ENCODE results near the gene DGCR8. TPM values are rescaled to one million over a fixed set of nuclear protein-coding genes. Genes with fewer than 3 reads are reported as not detected.

DGCR8 gene
- total and polyA plus RNA-seq, 2 of the 4 experiments (the other 2 are of a cell fraction): 16.7 to 25.3 TPM

- Histone ChIP-seq H3K79me1 (ENCODE audit: low read depth in 1 of 2, low read length in 2 of 2) (peaks cover 17 to 51% of the 10 kb centered on the region in 2 experiments), H4K91ac (ENCODE audit: insufficient read depth, low read depth, low read length) (no peak overlapping the region), H2AFZ (replicated peaks; ENCODE audit: low read length, poor library complexity) (no peak overlapping the region), H3K4me2 (ENCODE audit: low read depth, low read length) (no peak overlapping the region), H3K9ac (ENCODE audit: low read depth, low read length) (no peak overlapping the region), H3K23ac (ENCODE audit: low read depth, low read length) (no peak overlapping the region), H2AK5ac (ENCODE audit: low read depth, low read length) (no peak overlapping the region), H3K18ac (ENCODE audit: low read depth, low read length) (no peak overlapping the region), H3K14ac (replicated peaks; ENCODE audit: low read depth, low read length) (no peak overlapping the region), H4K5ac (ENCODE audit: low read depth, low read length) (no peak overlapping the region), H3K9me1 (ENCODE audit: insufficient read depth, low read length) (no peaks in the 10 kb centered on the region), H2BK120ac (ENCODE audit: low read depth, low read length) (no peak overlapping the region), H3K27ac (ENCODE audit: insufficient read depth, low read length) (no peak overlapping the region), H2BK15ac (ENCODE audit: low read depth, low read length) (no peak overlapping the region), H2BK20ac (ENCODE audit: low read depth, low read length) (no peak overlapping the region), H3K27me3 (ENCODE audit: control insufficient read depth, insufficient read depth, low read length) (no peaks in the 10 kb centered on the region), H2AK9ac (replicated peaks; ENCODE audit: low read depth, low read length, poor library complexity) (no peak overlapping the region), H4K20me1 (ENCODE audit: insufficient read depth, low read length) (peaks cover 61% of the 10 kb centered on the region), H3K4me3 (ENCODE audit: insufficient read depth, low read depth, low read length) (no peak overlapping the region), H4K8ac (ENCODE audit: low read depth in 2 of 2, low read length in 2 of 2) (no peak overlapping the region), H3K9me3 (ENCODE audit: control insufficient read depth, insufficient read depth, low read length) (no peaks in the 10 kb centered on the region), H2BK5ac (ENCODE audit: low read depth, low read length, poor library complexity, severe bottlenecking) (no peak overlapping the region), H3K56ac (ENCODE audit: extremely low read depth, insufficient read depth, low read length) (no peak overlapping the region), H3K36me3 (ENCODE audit: control insufficient read depth, insufficient read depth, low read length) (peaks cover 76% of the 10 kb centered on the region), H3K4ac (ENCODE audit: low read depth, low read length) (no peak overlapping the region), H3K4me1 (ENCODE audit: control insufficient read depth, insufficient read depth, low read length) (no peaks in the 10 kb centered on the region)
- POLR2A ChIA-PET (ENCODE audit: unreplicated experiment): no interaction called here
- in situ Hi-C loops (cut with MboI; ENCODE audit: low sequenced_read_pairs): no loop called here
- intact Hi-C loops (cut with micrococcal nuclease): no loop called here
- TF ChIP-seq RFX5 (IDR thresholded peaks at IDR 0.05; ENCODE audit: low read depth, low read length) (no peak), SMC3 (IDR thresholded peaks at IDR 0.05; ENCODE audit: low read depth, low read length) (no peak), RCOR1 (IDR thresholded peaks at IDR 0.05; ENCODE audit: insufficient replicate concordance, low read length) (no peak), CEBPB (IDR thresholded peaks at IDR 0.05; ENCODE audit: low read depth, low read length) (no peak), MXI1 (IDR thresholded peaks at IDR 0.05; ENCODE audit: borderline replicate concordance, low read depth, low read length) (no peak), MAZ (IDR thresholded peaks at IDR 0.05; ENCODE audit: borderline replicate concordance, low read depth, low read length) (no peak), RAD21 (IDR thresholded peaks at IDR 0.05; ENCODE audit: low read length) (no peak), MAFK (IDR thresholded peaks at IDR 0.05; ENCODE audit: low read depth, low read length) (no peak), ELK1 (IDR thresholded peaks at IDR 0.05; ENCODE audit: borderline replicate concordance, low read depth, low read length) (no peak), CHD1 (IDR thresholded peaks at IDR 0.05; ENCODE audit: low read depth, low read length) (no peak), NFE2L2 (IDR thresholded peaks at IDR 0.05; ENCODE audit: low read depth, low read length) (no peak), POLR2A (IDR thresholded peaks at IDR 0.05; ENCODE audit: low read depth, low read length) (no peak), FOS (IDR thresholded peaks at IDR 0.05; ENCODE audit: low read depth, low read length) (no peak), BHLHE40 (IDR thresholded peaks at IDR 0.05; ENCODE audit: low read depth, low read length) (no peak)
- TF ChIP-seq, protein P1, sequence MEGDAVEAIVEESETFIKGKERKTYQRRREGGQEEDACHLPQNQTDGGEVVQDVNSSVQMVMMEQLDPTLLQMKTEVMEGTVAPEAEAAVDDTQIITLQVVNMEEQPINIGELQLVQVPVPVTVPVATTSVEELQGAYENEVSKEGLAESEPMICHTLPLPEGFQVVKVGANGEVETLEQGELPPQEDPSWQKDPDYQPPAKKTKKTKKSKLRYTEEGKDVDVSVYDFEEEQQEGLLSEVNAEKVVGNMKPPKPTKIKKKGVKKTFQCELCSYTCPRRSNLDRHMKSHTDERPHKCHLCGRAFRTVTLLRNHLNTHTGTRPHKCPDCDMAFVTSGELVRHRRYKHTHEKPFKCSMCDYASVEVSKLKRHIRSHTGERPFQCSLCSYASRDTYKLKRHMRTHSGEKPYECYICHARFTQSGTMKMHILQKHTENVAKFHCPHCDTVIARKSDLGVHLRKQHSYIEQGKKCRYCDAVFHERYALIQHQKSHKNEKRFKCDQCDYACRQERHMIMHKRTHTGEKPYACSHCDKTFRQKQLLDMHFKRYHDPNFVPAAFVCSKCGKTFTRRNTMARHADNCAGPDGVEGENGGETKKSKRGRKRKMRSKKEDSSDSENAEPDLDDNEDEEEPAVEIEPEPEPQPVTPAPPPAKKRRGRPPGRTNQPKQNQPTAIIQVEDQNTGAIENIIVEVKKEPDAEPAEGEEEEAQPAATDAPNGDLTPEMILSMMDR (conservative IDR thresholded peaks at IDR 0.05; ENCODE audit: low read depth, low read length): no peak
- TF ChIP-seq, protein P2, sequence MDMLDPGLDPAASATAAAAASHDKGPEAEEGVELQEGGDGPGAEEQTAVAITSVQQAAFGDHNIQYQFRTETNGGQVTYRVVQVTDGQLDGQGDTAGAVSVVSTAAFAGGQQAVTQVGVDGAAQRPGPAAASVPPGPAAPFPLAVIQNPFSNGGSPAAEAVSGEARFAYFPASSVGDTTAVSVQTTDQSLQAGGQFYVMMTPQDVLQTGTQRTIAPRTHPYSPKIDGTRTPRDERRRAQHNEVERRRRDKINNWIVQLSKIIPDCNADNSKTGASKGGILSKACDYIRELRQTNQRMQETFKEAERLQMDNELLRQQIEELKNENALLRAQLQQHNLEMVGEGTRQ (IDR thresholded peaks at IDR 0.05; ENCODE audit: low read depth, low read length): no peak
- DNase-seq: no peak
- BruUV-seq (replicated peaks): no TSS peak
- no peak for ATAC-seq (ENCODE audit: low read depth)
- dilution Hi-C loops (cut with HindIII; ENCODE audit: low sequenced_read_pairs, unreplicated experiment): no loop called here
- 95% methylated on average over 6 of the region's 20 CpGs; no CpG with 5 or more reads in 1 of the 2 experiments for WGBS, 2 experiments (ENCODE audit: extremely low coverage in 2 of 2, insufficient read length in 1 of 2)
- CTCF ChIA-PET: no interaction called here
Measured at GRCh38 chr22:20106205-20106848, 26.3 kb downstream of the DGCR8 start.
